8988T (cell line): ENCODE results near the gene NUDT16.
"Not testable (repeated sequence)": the region's sequence is repeated elsewhere in the genome, so short reads cannot be mapped to it uniquely, and the experiment has no call there.

Experiments
- DNase-seq: peaks from one replicate; pipeline ENCODE4 v3.0.0; 2011

NUDT16 gene

DNA sequence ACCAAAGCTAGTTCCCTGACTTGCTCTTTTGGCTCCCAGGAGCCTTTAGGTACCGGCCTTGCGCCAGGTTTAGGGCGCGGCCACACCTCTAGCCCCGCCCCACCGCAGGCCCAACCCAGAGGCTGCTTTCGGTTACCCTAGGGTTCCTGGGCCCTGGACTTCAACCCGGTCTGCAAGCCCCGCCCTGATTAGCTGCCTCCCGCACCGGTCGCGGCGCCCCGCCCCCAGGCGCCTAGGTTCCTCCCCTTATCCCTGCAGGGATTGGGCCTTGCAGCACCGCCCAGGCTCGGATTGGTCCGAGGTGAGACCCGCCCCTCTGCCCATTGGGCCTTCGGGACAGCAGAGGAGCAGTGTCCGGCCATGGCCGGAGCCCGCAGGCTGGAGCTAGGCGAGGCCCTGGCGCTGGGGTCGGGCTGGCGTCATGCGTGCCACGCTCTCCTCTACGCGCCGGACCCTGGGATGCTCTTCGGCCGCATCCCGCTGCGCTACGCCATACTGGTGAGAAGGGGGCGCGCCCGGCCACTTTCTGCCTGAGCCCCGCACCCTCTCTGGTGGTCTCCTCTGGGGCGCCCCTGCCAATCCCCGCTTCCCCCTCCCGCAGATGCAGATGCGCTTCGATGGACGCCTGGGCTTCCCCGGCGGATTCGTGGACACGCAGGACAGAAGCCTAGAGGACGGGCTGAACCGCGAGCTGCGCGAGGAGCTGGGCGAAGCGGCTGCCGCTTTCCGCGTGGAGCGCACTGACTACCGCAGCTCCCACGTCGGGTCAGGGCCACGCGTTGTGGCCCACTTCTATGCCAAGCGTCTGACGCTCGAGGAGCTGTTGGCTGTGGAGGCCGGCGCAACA, at the start of gene NUDT16:
NUDT16 (plus strand) TSS at position 330 of the 847 bp plus-strand sequence; CDS start at position 361, 31 bp downstream.
- peak; percentile 77 for DNase-seq

GRCh38 chr3:131338948-131339640, 42.5 kb upstream of the NUDT16 start:
- no peak for DNase-seq

DNA sequence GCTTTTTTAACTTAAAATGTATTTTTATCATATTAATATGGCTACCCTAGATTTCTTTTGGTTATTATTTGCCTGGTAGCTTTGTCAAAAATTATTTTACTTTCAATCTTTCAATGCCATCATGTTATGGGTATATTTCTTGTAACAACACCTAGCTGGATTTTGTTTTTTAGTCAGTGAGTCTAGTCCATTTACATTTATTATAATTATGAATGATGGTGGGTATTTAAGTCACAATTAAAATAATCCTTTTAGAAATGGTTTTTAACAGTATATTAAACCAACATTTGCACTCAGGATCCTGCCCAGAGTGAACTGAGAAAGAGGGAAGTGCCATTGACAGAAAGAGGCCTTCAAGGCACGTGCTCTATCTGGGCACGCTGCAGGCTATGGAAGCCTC, 39.8 kb upstream of the NUDT16 start:
- no peak for DNase-seq

GRCh38 chr3:131348911-131349310, 32.7 kb upstream of the NUDT16 start:
- DNase-seq = no peak

DNA sequence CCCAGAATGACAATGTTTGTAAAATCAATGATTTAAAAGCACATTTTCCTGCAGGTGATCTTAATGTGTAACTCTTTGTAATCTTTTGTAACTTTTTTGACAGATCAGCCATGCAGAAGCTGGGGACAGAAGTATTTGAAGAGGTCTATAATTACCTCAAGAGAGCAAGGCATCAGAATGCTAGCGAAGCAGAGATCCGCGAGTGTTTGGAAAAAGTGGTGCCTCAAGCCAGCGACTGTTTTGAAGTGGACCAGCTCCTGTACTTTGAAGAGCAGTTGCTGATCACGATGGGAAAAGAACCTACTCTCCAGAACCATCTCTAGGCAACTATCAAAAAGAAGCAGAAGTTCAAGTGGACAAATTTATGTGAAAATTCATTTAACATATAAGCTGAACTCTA, 32.1 kb upstream of the NUDT16 start:
- DNase-seq = no peak

- DNase-seq = no peak
Measured at GRCh38 chr3:131349946-131350347, 31.6 kb upstream of the NUDT16 start.

- DNase-seq = no peak
Measured at GRCh38 chr3:131350506-131350905, 31.1 kb upstream of the NUDT16 start.

DNA sequence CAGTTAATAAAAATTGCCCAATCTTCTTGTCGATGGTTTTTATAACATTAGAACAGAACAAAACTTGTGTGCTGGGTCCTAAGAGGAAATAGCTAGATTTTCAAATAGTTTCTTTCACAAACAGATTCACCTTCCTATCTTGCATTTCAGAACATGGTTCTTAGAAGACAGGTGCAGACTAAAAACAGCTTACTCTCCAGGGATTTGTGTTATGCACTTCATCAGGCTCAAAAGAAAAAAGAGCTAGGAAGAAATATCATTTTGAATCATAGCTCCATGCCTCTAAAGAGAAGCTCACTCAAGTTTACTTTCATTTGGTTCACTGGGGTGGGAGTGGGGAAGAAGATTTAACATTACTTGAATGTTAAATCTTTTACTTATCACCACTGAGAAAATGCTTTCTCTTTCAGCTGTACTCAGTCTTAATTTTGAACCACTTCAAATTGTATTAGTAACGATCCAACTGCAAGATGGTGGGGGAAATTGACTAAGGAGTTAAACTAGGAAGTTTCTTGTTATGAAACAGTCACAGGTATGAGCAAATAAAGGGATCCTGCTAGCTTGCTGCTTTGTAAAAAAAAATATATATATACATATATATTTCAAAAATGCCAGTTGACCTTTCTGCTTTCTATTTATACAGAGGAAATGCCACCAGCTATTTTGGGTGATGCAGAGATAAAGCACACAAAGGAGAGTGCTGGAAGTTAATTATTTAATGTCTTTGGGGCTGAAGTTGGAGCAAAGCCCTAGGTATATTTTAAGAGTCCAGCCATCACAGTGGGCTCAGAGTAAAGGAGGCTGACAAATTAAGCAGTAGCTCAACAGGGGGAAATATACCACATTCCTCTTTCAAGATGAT, 28.3 kb upstream of the NUDT16 start:
- DNase-seq = no peak

GRCh38 chr3:131353986-131354385, 27.6 kb upstream of the NUDT16 start:
- no peak for DNase-seq

GRCh38 chr3:131356006-131356595, 25.5 kb upstream of the NUDT16 start:
- no peak for DNase-seq

GRCh38 chr3:131357275-131357674, 24.3 kb upstream of the NUDT16 start:
- DNase-seq = no peak

- DNase-seq = no peak
Measured at GRCh38 chr3:131360191-131360755, 21.3 kb upstream of the NUDT16 start.

- not testable (repeated sequence) for DNase-seq
Measured at GRCh38 chr3:131361066-131361463, 20.5 kb upstream of the NUDT16 start.

DNA sequence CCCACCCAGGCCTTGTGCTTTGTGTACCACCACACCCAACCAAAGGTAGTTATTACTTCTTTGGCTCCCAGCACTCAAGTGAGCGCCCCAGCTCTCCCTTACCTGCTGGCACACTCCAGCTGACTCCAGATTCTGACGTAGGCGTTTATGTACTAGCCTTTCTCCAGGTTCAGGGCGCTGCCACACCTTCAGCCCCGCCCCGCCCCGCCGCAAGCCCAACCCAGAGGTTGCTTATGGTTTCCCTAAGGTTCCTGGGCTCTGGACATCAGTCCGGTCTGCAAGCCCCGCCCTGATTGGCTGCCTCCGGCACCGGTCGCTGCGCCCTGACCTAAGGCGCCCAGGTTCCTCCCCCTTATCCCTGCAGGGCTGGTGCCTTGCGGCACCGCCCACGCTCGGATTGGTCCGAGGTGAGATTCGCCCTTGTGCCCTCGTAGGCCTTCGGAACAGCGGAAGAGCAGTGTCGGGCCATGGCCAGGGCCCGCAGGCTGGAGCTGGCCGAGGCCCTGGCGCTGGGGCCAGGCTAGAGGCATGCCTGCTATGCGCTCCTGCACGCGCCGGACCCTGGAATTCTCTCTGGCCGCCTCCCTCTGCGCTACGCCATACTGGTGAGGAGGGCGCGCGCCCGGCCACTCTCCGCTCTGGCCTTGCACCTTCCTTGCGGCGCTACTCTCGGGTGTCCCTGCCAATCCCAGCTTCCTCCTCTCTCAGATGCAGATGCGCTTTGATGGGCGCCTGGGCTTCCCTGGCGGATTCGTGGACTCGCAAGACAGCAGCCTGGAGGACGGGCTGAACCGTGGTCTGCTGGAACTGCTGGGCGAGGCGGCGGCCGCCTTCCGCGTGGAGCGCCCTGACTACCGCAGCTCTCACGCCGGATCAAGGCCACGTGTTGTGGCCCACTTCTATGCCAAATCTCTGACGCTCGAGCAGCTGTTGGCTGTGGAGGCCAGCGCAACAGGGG, 19.8 kb upstream of the NUDT16 start:
- DNase-seq = peak; percentile 47

- no peak for DNase-seq
Measured at GRCh38 chr3:131363275-131363674, 18.3 kb upstream of the NUDT16 start.

DNA sequence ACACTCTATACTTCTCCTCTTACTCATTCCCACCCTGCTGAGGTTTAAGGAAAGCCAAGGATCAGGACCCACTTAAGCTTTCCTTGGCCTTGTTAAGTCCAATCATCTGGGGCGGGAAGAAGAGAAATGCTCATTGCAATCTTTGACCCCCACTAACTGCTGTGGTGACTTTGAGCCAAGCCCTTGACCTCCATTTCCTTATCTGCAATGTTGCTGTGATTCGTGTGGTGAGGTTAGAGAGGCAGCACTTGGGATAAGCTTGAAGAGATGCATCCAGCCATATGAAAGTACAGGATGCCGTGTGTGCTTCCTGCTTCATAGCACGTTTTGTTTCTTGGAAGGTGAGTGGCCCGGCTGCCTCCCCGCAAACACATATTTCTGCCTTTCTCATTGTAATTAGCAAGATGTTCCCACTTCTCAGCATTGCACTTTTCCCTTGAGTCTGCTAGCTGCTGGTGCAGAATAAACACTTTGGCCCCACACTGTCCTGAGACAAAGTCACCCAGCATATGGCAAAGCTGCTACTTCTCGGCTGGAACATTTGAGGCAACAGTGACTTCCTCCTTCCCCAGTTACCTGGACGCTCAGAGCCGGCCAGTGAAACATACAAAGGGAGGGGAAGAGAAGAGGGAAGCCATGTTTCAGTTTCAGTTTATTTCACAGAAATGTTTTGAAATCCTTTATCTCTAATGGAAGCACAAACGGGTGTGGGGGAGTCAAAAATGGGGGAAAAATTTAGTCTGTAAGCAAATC, 10.5 kb upstream of the NUDT16 start:
- no peak for DNase-seq

GRCh38 chr3:131371688-131372066, 9.9 kb upstream of the NUDT16 start:
- no peak for DNase-seq

DNA sequence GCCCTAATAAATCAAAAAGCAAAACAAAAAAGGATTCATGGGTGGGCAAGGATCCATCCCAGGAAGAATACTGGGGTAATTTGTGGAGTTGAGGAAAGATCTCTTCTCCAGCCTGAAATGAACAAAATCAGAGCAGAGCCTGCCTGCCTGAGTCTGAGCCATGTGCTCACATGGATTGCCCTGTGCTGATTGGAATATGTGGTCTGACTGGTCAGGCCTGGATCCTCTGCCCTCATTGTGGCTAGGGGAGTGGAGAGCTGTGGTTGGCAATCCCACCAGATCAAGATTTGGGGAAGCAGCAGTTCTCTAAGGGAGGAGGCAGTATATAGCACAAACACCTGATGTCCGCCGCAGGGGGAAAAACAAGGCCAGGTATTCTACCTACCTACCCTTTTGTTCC, 6.8 kb upstream of the NUDT16 start:
- DNase-seq = no peak

GRCh38 chr3:131380821-131381444, 641 bp upstream of the NUDT16 start:
- DNase-seq = not testable (repeated sequence)
